Measurements from ENCODE around the gene MCOLN2.

DNA sequence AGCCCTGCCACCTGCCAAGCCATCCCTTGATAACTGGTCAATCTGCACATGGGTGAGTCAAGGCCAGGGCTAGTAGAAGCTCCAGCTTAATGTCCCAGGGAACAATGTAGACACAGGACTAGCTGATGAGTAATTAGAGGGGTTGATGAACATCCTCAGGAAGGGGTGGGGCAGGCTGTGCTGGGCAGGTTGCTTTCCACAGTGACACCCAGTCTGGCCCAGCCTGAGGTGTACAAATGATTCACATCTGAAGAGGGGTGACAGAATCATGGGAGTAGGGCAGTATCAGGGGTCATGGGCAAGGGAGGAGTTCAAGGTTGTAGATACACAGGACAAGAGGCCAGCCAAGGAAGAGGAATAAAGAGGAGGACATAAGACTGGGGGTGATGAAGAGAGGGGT lies 108.2 kb downstream of the MCOLN2 start:
- TF ChIP-seq, protein P1, sequence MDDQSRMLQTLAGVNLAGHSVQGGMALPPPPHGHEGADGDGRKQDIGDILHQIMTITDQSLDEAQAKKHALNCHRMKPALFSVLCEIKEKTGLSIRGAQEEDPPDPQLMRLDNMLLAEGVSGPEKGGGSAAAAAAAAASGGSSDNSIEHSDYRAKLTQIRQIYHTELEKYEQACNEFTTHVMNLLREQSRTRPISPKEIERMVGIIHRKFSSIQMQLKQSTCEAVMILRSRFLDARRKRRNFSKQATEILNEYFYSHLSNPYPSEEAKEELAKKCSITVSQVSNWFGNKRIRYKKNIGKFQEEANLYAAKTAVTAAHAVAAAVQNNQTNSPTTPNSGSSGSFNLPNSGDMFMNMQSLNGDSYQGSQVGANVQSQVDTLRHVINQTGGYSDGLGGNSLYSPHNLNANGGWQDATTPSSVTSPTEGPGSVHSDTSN (IDR thresholded peaks at IDR 0.05) = no peak
- TF ChIP-seq, protein P2, sequence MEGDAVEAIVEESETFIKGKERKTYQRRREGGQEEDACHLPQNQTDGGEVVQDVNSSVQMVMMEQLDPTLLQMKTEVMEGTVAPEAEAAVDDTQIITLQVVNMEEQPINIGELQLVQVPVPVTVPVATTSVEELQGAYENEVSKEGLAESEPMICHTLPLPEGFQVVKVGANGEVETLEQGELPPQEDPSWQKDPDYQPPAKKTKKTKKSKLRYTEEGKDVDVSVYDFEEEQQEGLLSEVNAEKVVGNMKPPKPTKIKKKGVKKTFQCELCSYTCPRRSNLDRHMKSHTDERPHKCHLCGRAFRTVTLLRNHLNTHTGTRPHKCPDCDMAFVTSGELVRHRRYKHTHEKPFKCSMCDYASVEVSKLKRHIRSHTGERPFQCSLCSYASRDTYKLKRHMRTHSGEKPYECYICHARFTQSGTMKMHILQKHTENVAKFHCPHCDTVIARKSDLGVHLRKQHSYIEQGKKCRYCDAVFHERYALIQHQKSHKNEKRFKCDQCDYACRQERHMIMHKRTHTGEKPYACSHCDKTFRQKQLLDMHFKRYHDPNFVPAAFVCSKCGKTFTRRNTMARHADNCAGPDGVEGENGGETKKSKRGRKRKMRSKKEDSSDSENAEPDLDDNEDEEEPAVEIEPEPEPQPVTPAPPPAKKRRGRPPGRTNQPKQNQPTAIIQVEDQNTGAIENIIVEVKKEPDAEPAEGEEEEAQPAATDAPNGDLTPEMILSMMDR (IDR thresholded peaks at IDR 0.05) = no peak
- TF ChIP-seq, protein P3, sequence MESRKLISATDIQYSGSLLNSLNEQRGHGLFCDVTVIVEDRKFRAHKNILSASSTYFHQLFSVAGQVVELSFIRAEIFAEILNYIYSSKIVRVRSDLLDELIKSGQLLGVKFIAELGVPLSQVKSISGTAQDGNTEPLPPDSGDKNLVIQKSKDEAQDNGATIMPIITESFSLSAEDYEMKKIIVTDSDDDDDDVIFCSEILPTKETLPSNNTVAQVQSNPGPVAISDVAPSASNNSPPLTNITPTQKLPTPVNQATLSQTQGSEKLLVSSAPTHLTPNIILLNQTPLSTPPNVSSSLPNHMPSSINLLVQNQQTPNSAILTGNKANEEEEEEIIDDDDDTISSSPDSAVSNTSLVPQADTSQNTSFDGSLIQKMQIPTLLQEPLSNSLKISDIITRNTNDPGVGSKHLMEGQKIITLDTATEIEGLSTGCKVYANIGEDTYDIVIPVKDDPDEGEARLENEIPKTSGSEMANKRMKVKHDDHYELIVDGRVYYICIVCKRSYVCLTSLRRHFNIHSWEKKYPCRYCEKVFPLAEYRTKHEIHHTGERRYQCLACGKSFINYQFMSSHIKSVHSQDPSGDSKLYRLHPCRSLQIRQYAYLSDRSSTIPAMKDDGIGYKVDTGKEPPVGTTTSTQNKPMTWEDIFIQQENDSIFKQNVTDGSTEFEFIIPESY (IDR thresholded peaks at IDR 0.05; ENCODE audit: borderline replicate concordance, low read depth) = no peak
- TF ChIP-seq RXRA (IDR thresholded peaks at IDR 0.05; ENCODE audit: borderline replicate concordance, low read depth) = no peak
- TF ChIP-seq, protein P4, sequence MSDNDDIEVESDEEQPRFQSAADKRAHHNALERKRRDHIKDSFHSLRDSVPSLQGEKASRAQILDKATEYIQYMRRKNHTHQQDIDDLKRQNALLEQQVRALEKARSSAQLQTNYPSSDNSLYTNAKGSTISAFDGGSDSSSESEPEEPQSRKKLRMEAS (IDR thresholded peaks at IDR 0.05; ENCODE audit: low read depth) = no peak
- TF ChIP-seq EP300 (IDR thresholded peaks at IDR 0.05; ENCODE audit: borderline replicate concordance in 1 of 2, low read depth in 1 of 2, low read length in 1 of 2) = no peak
- TF ChIP-seq TCF12 (IDR thresholded peaks at IDR 0.05) = no peak
- no peak for TF ChIP-seq POLR2AphosphoS5 (IDR thresholded peaks at IDR 0.05; ENCODE audit: low read depth, low read length)
